Esophagus muscularis mucosa (tissue), 3 donors: Measurements from ENCODE around the gene NDUFAF8.

ENCODE experiments used
- CTCF ChIP-seq, 3 experiments: fragments of 200-600 bp in 2 of 3; fragments of 450-650 bp in 1 of 3; sonication (generic) in 2 of 3; IDR thresholded peaks; one replicate each; pipeline ENCODE4 v1.5.1; 2017 to 2019; ENCODE audit warnings: antibody characterized with exemption in 3 of 3, mild to moderate bottlenecking in 2 of 3, moderate library complexity in 1 of 3
- POLR2AphosphoS5 ChIP-seq, 2 donors: sonication (generic); formaldehyde crosslinking; IDR thresholded peaks; one replicate each; pipeline ENCODE4 v1.6.1; 2017; ENCODE audit warnings: antibody characterized with exemption in 2 of 2

GRCh38 chr17:81199482-81199830, 39.7 kb upstream of the NDUFAF8 start:
- TF ChIP-seq CTCF (IDR thresholded peaks at IDR 0.05): no peak
- TF ChIP-seq POLR2AphosphoS5 (IDR thresholded peaks at IDR 0.05): no peak
